Pulmonary artery endothelial cell (primary cell): ENCODE measurements around the gene NINJ1. TPM values are rescaled to one million over a fixed set of nuclear protein-coding genes. Genes with fewer than 3 reads are reported as not detected.

Experiments
- DNase-seq: peaks from one replicate; pipeline ENCODE4 v3.0.0-alpha.2; 2011; ENCODE audit warnings: low read depth, low spot score
- total RNA-seq: library from RNA; depleted of rRNA; stranded (reverse); fragments of >200 nt; gene quantifications from 2 replicates; pipeline ENCODE4 v1.2.3, GENCODE V29; 2014

NINJ1 gene
- total RNA-seq, 1 donor from 2014 or later: 47.2 TPM

GRCh38 chr9:93088656-93089015, 45.4 kb downstream of the NINJ1 start:
- DNase-seq: no peak

GRCh38 chr9:93087971-93088655, 45.9 kb downstream of the NINJ1 start:
- no peak for DNase-seq

DNA sequence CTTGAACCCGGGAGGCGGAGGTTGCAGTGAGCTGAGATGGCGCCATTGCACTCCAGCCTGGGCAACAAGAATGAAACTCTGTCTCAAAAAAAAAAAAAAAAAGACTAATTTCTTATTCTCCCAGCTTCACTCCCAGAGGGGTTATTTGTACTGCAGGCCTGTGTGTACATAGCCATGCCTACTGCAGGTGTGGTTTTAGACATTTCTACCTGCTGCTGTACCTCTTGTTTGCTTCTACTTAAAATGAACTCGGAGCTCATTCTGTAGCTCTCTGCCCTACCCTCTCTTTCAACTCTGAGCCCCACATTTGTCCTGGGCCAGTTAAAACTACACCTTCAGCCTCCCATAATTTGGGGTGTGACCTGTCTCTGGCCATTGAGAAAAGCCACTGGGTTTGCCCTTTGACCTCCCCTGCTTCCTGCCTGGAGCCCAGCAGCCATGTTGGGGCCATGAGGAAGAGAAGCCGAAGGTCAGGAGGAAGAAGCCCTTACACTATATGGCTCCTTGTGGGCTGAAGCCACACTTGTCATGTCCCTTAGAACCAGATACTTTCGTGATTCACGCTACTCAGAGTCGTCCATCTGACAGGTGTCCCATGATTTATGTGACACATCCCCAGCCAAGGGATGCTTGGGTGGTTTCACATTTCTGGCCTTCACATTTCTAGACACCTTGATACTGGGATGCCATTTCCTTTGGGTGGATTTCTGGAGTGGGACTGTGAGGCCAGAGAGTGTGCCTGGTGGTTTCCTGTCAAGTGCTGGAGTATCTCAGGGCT, 47.4 kb downstream of the NINJ1 start:
- no peak for DNase-seq

DNA sequence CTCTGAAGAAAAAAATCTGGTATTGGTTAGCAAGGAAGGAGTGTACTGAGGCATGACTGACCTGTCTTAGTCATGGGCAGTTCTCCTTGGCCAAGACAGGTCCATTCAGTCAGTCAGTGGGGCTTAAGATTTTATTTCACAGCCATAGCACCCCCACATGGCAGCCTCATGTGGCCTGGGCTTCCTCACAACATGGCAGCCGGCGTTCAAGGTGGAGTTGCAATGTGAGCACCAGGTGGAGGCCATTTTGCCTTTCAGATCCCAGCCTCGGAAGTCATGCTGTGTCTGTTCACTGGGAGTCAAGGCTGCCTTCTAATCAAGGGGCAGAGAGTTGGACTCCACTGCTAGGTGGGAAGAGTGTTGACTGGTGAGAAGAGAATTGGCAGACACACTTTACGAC, 48.4 kb downstream of the NINJ1 start:
- no peak for DNase-seq

DNA sequence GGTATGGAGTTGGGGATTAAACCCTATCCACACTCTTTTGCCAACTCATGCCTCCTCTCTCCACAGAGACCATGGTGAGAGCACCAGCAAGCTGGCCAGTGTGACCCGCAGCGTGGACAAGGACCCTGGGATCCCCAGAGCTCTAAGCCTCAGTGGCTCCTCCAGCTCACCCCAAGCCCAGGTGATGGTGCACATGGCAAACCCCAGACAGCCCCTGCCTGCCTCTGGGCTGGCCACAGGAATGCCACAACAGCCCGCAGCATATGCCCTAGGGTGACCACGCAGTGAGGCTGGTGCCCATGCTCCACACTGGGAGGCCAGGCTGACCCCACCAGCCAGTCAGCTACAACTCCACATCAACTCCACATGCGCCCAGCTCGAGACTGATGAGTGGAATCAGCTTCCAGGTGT, 49.6 kb downstream of the NINJ1 start:
- DNase-seq: no peak

GRCh38 chr9:93083592-93084470, 50.2 kb downstream of the NINJ1 start:
- no peak for DNase-seq

- DNase-seq: no peak
These were observed 51.1 kb downstream of the NINJ1 start for GRCh38 chr9:93082841-93083411.

DNA sequence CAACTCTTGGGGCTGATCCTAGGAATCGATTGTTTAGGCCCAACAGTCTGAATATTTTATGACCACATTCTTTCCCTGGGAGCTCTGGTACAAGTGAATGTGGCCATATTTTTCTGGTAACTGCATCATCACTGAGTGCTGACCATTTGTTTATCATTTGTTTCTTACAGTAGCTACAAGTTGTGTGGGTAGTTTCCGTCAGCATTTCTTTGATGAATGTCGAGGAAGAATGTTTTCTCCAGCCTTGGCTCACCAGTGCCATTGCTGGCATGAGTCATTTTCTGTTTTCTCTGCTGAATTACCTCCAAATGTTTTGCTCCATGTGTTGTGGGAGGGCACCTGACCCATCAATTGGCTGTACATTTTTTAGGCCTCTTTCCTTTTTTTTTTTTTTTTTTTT, 52.1 kb downstream of the NINJ1 start:
- DNase-seq: no peak

- DNase-seq: no peak
These were observed 52.9 kb downstream of the NINJ1 start for GRCh38 chr9:93081081-93081529.

GRCh38 chr9:93080406-93080805, 53.6 kb downstream of the NINJ1 start:
- no peak for DNase-seq

DNA sequence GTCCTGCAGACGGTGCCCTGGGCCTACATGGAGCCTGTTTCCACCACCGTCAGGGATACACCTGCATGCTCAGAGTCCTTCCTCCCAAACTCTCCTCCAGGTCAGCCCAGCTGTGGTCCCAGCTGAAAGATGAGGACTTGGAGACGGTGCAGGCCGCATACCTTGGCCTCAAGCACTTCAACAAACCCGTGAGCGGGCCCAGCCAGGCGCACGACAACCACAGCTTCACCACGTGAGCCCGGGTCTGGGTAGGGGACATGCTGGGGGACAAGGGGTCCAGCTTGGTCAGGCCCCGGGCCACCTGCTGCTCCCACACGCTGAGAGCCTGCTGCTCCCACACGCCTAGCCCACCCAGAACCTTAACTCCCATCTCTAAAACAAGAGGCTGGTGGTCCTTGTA, 54.7 kb downstream of the NINJ1 start:
- no peak for DNase-seq

- DNase-seq: no peak
These were observed 56.2 kb downstream of the NINJ1 start for GRCh38 chr9:93077811-93078210.

DNA sequence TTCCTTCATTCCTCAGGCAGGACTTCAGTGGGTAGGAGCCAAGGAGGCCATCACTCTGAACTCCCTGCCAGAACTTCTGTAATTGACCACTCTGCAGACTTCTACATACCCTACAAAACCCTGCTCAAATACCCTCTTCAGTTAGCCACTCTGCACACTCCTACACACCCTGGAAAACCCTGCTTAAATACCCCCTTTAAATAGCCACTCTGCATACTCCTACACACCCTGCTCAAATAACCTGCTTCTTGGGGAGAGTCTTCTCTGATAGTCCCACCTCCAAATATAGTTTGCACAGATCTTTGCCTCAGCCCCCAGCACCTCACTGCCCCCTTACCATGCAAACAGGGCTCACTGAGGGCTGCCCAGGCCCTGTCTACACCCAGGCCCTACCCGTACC, 56.7 kb downstream of the NINJ1 start:
- no peak for DNase-seq

DNA sequence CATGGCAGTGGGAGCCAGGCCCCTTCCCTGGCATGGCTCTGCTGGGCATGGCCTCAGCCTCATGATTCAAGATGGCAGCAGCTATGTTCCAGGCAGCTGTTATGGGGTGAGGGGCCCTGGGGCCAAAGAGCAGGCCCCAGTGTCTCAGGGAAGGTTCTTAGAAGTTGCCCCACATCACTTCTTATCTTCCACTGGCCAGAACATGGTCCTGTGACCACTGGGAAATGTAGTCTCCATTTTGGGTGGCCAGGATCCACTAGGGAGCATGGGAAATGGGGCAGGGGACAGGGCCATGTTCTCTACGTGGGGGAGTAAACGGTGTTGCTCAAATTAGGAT, 57.3 kb downstream of the NINJ1 start:
- DNase-seq: no peak

DNA sequence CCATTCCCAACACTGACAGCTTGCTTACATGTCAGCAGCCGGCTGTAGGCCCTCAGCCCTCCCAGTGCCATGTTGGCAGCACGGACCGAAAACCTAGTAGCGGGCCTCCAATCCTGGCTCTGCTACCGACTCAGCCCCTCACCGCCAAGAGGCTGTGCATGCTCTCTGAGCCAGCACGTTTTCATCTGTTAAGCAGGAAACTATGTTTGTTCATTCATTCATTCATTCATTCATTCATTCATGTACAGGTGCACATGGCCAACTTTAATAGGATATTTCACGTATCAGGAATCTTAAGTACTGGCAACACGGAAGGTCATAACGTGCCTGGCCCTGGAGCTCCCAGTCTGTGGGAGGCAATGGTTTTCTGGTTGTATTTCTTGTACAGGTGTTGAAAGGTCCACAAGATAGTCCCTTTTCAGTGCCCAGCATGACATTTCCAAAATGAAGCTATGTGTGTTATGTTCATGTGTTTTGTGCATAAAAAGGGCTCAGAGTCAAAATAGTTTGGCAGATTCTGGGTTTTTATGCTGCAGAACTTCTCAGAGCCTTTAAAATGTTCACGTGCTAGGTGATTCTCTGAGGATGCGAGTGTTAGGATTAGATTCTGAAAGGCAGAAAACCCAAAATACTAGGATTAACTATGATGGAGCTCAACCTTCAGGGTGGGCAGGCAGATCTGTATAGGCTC, 57.8 kb downstream of the NINJ1 start:
- DNase-seq: no peak

GRCh38 chr9:93072383-93072795, 61.7 kb downstream of the NINJ1 start:
- no peak for DNase-seq

Other genes starting within 250 kb of the NINJ1 start
- gene FGD3, start 186.7 kb downstream of the NINJ1 start, total RNA-seq: not detected in 2 replicates
- 0.13 and 0.39 TPM in 2 replicates for gene SUSD3, start 75.5 kb downstream of the NINJ1 start, total RNA-seq
- gene CARD19, start 38.0 kb downstream of the NINJ1 start, total RNA-seq: 59.8 and 95.7 TPM in 2 replicates
- not detected in 2 replicates for gene WNK2, start 49.9 kb upstream of the NINJ1 start, total RNA-seq